ENCODE measurements around the gene KMO.

DNA sequence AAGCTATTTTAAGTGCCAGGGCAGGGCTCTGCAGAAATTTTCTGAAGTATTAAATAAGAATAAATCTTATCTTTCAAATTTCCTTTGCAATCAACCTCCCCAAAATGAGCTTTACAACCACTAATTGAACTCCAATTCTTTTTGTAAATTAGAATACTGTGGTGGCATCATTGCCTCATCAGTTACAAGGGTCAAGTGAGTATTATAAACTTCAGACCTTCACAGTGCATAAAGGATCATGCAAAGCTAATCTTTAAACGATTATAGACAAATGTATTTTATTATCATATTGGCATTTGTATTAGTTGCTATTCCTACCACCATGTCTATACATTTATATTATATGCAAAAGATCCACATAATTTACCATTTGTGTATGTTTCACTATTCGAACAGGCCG lies 100.8 kb downstream of the KMO start:
- TF ChIP-seq, protein P1, sequence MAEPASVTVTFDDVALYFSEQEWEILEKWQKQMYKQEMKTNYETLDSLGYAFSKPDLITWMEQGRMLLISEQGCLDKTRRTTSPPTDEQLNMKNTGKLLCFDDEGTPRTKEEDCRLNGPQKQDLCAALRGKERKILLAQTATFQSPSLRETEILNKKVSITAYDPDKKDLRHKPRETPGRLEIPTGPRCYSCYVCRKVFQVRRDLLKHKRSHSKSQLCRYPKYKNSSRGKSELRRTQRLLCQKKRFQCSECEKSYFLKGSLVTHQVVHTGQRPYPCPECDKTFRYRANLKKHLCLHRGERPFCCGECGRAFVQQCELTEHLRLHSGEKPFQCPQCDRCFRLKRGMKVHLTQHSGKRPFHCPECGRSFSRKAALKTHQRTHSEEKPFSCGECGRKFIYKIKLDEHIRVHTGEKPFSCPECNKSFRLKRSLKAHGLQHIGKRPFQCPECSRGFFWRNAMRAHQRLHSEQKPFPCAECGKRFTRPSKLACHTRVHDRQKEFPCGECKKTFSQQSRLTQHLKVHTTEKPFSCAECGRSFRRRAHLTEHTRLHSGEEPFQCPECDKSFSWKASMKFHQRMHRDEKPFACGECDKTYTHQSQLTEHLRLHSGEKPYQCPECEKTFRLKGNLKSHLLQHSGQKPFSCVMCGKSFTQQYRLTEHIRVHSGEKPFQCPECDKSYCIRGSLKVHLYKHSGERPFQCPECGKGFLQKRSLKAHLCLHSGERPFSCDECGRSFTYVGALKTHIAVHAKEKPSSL (CRISPR knock-in tag; conservative IDR thresholded peaks at IDR 0.05) = no peak
- no peak for TF ChIP-seq TP53 (CRISPR knock-in tag; IDR thresholded peaks at IDR 0.05)
- TF ChIP-seq, protein P2, sequence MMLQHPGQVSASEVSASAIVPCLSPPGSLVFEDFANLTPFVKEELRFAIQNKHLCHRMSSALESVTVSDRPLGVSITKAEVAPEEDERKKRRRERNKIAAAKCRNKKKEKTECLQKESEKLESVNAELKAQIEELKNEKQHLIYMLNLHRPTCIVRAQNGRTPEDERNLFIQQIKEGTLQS (CRISPR knock-in tag; conservative IDR thresholded peaks at IDR 0.05) = no peak
- TF ChIP-seq TEAD4 (CRISPR knock-in tag; IDR thresholded peaks at IDR 0.05) = no peak
- TF ChIP-seq ZNF138 (CRISPR knock-in tag; conservative IDR thresholded peaks at IDR 0.05) = no peak
- no peak for TF ChIP-seq ZNF396 (CRISPR knock-in tag; IDR thresholded peaks at IDR 0.05; ENCODE audit: borderline replicate concordance)

All from WTC11 (cell line).